Measurements from ENCODE around the gene VSX2. TPM values are rescaled to one million over a fixed set of nuclear protein-coding genes. Genes with fewer than 3 reads are reported as not detected.

The VSX2 gene
- total and polyA plus RNA-seq, 2 experiments from 2014 or later, result not detected

GRCh38 chr14:74242021-74242779 is 3.0 kb downstream of the VSX2 start:
- H3K27ac ChIP-seq, result no peak overlapping the region
- H3K4me1 ChIP-seq (ENCODE audit: low read depth), result peaks cover 10% of the 10 kb centered on the region
- TF ChIP-seq, protein P1, sequence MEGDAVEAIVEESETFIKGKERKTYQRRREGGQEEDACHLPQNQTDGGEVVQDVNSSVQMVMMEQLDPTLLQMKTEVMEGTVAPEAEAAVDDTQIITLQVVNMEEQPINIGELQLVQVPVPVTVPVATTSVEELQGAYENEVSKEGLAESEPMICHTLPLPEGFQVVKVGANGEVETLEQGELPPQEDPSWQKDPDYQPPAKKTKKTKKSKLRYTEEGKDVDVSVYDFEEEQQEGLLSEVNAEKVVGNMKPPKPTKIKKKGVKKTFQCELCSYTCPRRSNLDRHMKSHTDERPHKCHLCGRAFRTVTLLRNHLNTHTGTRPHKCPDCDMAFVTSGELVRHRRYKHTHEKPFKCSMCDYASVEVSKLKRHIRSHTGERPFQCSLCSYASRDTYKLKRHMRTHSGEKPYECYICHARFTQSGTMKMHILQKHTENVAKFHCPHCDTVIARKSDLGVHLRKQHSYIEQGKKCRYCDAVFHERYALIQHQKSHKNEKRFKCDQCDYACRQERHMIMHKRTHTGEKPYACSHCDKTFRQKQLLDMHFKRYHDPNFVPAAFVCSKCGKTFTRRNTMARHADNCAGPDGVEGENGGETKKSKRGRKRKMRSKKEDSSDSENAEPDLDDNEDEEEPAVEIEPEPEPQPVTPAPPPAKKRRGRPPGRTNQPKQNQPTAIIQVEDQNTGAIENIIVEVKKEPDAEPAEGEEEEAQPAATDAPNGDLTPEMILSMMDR (IDR thresholded peaks at IDR 0.05; ENCODE audit: low read depth, low read length), result no peak
- no peaks in the 10 kb centered on the region for H3K9me3 ChIP-seq (ENCODE audit: low read depth)
- no peaks in the 10 kb centered on the region for H3K36me3 ChIP-seq
- peaks cover 99% of the 10 kb centered on the region for H3K27me3 ChIP-seq
- no peak overlapping the region for H3K4me3 ChIP-seq
- no peak for DNase-seq (ENCODE audit: low read depth in 1 of 2, low spot score in 1 of 2)

GRCh38 chr14:74242780-74243042 is 3.5 kb downstream of the VSX2 start:
- Histone ChIP-seq H3K36me3 (no peaks in the 10 kb centered on the region), H3K27me3 (peaks cover 99% of the 10 kb centered on the region), H3K4me3 (no peak overlapping the region), H3K27ac (no peak overlapping the region), H3K4me1 (ENCODE audit: low read depth) (peaks cover 10% of the 10 kb centered on the region), H3K9me3 (ENCODE audit: low read depth) (no peaks in the 10 kb centered on the region)
- TF ChIP-seq, protein P1 (IDR thresholded peaks at IDR 0.05; ENCODE audit: low read depth, low read length), result no peak
- DNase-seq (ENCODE audit: low read depth in 1 of 2, low spot score in 1 of 2), result no peak

DNA sequence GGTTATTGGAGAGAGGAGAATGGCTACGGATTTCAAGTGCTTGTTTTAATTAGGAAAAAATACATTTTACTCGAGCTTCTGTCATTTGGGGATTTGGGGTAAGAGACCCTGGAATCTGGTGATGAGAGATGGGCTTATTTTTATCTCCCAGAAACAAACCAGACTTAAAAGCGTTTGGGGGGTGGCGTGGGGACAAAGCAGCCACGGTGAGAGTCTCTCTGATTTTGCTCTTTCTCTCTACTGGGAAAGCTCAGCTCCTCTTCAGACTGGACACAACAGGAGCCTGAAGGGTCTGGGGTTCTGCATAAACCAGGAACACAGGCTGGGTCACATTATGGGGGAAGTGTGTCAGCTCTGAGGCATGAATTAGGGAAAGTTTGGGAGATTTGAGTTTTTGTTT is 3.8 kb downstream of the VSX2 start:
- H3K27ac ChIP-seq, result no peak overlapping the region
- H3K27me3 ChIP-seq, result peaks cover 99% of the 10 kb centered on the region
- no peaks in the 10 kb centered on the region for H3K36me3 ChIP-seq
- TF ChIP-seq, protein P1 (IDR thresholded peaks at IDR 0.05; ENCODE audit: low read depth, low read length), result no peak
- no peak for DNase-seq (ENCODE audit: low read depth in 1 of 2, low spot score in 1 of 2)
- H3K9me3 ChIP-seq (ENCODE audit: low read depth), result no peaks in the 10 kb centered on the region
- peaks cover 10% of the 10 kb centered on the region for H3K4me1 ChIP-seq (ENCODE audit: low read depth)
- H3K4me3 ChIP-seq, result no peak overlapping the region

DNA sequence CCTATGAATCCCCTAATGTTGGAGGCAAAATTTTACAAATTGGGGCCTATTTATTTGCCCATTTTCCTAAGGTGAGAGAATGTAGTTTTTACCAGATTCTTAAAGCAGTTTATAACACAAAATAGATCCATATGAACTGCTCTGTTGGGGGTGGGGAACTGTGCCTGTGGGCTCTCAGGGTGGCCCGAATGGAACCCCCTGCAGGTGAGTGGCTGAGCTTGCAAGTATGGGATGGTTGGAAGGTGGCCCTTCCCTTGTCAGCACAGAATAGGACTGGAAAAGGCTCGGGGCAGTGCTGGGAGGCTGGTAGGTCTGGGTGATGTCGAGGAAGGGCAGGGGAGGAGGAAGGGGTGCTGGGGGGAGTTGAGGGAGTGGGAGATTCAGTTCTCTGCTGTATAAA is 4.9 kb downstream of the VSX2 start:
- no peak for DNase-seq (ENCODE audit: low read depth in 1 of 2, low spot score in 1 of 2)
- Histone ChIP-seq H3K27ac (no peak overlapping the region), H3K9me3 (ENCODE audit: low read depth) (no peaks in the 10 kb centered on the region), H3K4me1 (ENCODE audit: low read depth) (peaks cover 10% of the 10 kb centered on the region), H3K27me3 (peaks cover 94% of the 10 kb centered on the region), H3K36me3 (no peaks in the 10 kb centered on the region), H3K4me3 (no peak overlapping the region)
- TF ChIP-seq, protein P1 (IDR thresholded peaks at IDR 0.05; ENCODE audit: low read depth, low read length), result no peak

GRCh38 chr14:74245292-74245691 is 6.0 kb downstream of the VSX2 start:
- TF ChIP-seq, protein P1 (IDR thresholded peaks at IDR 0.05; ENCODE audit: low read depth, low read length), result no peak
- H3K27me3 ChIP-seq, result peaks cover 83% of the 10 kb centered on the region

More at GRCh38 chr14:74245292-74245691, 6.0 kb downstream of the VSX2 start:
- Histone ChIP-seq H3K27ac (no peak overlapping the region), H3K36me3 (no peaks in the 10 kb centered on the region), H3K9me3 (ENCODE audit: low read depth) (no peaks in the 10 kb centered on the region), H3K4me3 (no peak overlapping the region), H3K4me1 (ENCODE audit: low read depth) (peaks cover 10% of the 10 kb centered on the region)
- no peak for DNase-seq (ENCODE audit: low read depth in 1 of 2, low spot score in 1 of 2)

Data from cardiac muscle cell (in vitro differentiated cells and primary cell).